ENCODE data around the gene VPS25.
"Not testable (repeated sequence)": the region's sequence is repeated elsewhere in the genome, so short reads cannot be mapped to it uniquely, and the experiment has no call there.

GRCh38 chr17:42742916-42743315 lies 30.3 kb upstream of the VPS25 start:
- TF ChIP-seq CTCF (IDR thresholded peaks at IDR 0.05; ENCODE audit: insufficient read depth, low read length, poor library complexity, severe bottlenecking); EZH2phosphoT487 (conservative IDR thresholded peaks at IDR 0.05; ENCODE audit: low read length): not testable (repeated sequence)
